ENCODE measurements around the gene DNAJC2. TPM values are rescaled to one million over a fixed set of nuclear protein-coding genes. Genes with fewer than 3 reads are reported as not detected.
A peak's percentile ranks its signal among the peaks of the same experiment; 100 is the strongest.
"Not testable (repeated sequence)": the region's sequence is repeated elsewhere in the genome, so short reads cannot be mapped to it uniquely, and the experiment has no call there.

The DNAJC2 gene
- total RNA-seq, 1 donor from 2014 or later, result 27.9 TPM

DNA sequence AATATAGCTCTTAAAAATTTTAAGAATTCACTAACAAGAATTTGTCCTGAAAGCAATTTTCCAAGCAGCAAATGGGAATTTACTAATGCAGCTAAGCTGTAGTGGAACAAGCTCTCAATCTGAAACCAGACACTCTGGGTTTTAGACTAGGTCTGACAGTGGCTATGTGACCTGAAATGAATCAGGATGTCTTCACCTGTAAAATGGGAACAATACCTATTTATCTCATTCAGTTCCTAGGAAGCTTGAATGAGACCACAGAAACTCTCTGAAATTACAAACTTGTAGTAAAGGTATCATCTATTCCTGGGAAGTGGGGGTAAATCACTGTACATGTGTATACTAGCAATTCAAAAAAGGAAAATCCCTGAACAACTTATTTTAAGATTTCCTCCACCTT is 1.2 kb downstream of the DNAJC2 start:
- no peak for DNase-seq (ENCODE audit: low spot score)

DNA sequence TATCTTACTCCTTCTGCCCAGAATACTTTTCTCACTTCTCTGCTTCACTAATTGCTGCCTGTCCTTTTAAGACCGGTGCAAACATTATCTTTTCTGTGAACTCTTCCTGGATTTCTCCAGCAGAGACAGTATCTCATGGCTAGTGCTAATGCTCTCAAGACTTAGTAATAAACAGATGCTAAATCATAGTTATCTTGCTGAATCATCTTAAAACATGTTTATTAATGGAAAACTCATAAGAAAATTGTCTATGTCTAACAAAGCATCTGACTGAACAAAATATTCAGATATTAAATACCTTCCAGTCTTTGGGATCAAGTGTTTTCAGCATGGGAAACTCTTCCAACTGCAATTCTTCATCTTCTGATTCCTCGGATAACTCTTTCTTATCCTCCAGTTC is 3.1 kb downstream of the DNAJC2 start:
- DNase-seq (ENCODE audit: low spot score), result no peak

DNA sequence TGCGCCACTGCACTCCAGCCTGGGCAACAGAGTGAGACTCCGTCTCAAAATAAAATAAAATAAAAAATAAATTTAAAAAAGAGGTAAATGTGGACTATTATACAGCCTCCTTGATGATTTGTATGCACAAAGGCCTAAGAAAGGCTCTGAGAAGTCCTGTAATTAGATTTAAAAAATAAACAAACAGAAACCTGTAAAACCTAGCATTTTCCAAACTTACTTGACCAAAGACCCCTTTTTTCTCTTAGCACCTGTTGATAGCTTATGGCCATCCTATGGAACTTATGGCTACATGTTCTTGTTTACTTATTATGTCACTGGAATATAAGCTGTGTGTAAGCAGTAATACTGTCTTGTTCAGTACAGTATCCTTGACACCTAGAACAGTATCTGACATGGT is 5.7 kb downstream of the DNAJC2 start:
- DNase-seq (ENCODE audit: low spot score), result no peak

DNA sequence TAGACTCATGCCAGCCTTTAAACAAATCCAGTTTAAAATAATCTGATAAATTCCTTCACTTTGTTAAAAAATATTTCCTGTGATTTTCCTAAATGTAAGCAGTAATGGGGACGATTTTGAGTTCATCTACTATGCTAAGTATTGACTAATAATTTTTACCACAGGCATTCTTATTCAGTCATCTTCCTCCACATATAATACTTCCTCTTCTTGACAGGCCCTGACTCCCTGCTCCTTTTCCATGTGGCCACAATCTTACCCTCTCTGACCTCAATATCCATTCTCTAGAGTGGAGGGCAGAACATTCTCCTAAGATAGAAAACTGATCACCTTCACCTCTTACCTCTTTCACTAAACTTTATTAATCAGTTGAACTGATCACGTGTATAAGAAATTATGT is 7.8 kb downstream of the DNAJC2 start:
- DNase-seq (ENCODE audit: low spot score), result no peak

DNA sequence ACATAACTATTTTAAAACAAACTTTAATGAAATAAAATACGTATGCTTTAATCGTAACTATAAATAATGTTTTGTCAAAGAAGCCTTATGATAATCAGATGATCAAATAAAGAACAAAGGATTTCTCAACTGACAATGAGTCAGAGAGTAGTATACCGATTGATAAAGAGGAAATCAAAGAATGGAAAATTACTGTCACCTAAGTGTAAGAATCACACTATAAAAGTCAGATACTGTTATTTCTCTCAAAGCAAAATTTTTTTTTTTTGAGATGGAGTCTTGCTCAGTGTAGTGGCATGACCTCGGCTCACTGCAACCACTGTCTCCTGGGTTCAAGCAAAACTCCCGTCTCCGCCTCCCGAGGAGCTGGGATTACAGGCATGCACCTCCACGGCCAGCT is 18.8 kb downstream of the DNAJC2 start:
- no peak for DNase-seq (ENCODE audit: low spot score)

DNA sequence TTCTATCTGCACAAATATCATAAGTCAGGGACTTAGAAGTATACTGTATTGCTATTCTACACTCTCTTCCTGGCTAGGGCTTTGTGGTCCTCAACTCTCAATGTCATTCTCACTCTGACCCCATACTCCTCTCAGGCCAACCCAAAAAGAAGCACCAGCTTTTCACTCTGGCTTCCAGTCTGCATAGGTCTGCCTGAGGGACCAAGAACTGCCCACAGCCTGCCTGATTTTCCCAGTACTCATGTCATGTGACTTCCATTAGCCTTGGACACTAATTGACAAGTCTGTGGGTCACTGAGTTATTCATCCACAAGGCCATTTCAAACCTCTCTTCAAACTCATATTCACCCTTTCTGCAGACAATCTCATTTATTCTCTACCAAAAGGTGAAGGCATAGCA is 27.6 kb downstream of the DNAJC2 start:
- DNase-seq (ENCODE audit: low spot score), result no peak

DNA sequence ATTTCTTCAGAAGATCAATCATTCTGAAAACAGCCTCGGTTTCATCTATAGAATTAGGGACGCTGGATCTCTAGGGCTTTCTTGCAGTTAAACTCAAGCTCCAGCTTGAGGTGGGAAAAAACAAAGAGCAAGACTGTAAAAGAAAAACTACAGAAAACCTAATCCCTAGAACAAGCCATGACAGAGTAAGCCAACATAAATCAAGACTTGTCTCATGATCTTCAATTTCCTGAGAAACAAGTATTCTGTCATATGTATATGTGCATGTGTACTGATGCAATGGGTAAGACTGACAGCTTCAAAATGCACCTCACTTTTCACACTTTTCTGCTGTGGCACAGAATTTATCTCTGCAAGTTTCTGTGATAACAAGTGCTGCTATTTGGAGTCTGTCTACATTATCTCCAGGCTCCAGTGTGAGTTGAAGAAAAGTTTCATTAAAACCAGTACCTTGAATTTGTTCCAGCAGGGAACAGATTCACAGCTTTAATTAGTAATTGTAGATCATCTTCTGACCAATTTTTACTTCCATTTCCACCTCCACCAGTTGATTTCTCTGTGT is 28.1 kb downstream of the DNAJC2 start:
- no peak for DNase-seq (ENCODE audit: low spot score)

DNA sequence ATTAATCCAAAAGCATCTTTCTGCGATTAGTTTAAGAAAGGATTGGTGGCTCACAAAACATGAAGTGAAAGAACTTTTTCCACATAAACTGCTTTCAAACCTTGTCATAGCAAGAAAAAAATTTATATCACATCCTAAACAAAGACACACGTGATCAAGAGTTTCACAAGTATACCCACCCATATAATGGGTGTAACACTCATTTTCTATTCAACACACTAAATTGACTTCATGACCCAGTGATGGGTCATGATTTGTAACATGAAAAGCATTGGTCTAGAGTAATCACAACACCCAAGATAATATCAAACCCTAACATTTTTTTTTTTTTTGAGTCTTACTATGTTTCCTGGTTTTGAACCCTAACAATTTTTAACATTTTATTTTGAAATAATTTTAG is 29.7 kb downstream of the DNAJC2 start:
- no peak for DNase-seq (ENCODE audit: low spot score)

DNA sequence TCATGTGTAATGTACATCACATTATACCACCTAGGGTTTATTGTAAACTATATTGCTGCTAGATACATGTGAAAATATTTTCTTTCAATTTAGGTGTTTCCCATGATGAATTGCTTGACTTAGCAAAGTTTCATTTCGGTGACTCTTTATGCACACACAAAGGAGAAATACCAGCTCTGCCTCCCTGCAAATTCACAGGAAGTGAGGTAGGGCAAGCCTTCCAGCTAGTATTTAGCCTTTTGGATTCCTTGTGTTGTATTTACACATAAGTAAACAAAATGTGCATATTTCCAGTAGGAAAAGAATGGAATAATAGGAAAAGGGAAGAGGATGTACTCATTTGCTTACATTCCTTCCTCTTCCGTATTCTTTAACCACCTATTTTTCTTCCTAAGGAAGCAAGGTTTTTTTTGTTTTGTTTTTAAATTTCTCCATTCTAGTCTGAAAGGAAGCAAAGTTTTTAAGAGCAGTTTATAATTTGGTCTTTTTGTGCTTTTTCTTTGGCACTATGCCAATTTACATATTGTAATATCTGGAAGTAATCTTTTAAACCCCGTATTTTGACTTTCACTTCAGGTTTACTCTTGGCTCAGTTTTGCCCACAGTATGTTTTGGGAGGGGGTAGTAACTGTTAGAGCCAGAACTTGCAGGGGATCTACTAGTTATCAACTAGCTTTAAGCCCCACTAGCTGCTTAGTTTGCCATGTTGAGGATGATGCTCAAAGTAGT is 36.9 kb downstream of the DNAJC2 start:
- DNase-seq (ENCODE audit: low spot score), result no peak

DNA sequence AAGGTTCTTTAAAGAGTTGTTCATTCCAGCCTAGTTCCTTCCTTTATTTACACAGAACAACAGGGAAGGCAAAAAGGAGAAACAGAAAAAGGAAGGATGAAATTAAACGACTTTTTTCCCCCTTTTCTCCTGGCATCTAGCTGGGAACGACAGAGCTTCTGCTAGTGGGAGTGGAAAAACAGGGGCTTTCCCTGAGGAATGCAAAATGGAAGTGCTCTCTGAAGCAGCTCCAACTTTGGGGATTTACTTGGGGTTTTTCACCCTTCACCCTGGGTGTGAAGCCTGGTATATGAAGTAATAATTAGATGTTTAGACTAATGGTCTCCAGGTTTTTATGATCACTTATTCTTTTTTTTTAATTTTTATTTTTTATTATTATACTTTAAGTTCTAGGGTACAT is 43.1 kb downstream of the DNAJC2 start:
- no peak for DNase-seq (ENCODE audit: low spot score)

DNA sequence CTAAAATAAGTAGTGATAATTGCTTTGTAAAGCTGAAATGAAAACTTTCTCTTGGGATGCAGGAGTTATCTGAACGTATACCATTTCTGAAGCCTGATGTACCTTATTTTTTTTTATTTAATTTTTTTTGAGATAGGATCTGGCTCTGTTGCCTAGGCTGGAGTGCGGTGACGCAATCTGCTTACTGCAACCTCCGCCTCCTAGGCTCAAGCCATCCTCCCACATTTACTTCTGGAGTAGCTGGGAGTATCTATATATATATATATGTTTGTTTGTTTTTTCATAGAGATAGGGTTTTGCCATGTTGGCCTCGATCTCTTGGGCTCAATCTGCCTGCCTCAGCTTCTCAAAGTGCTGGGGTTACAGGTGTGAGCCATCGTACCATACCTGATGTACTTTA is 44.9 kb downstream of the DNAJC2 start:
- DNase-seq (ENCODE audit: low spot score), result no peak

DNA sequence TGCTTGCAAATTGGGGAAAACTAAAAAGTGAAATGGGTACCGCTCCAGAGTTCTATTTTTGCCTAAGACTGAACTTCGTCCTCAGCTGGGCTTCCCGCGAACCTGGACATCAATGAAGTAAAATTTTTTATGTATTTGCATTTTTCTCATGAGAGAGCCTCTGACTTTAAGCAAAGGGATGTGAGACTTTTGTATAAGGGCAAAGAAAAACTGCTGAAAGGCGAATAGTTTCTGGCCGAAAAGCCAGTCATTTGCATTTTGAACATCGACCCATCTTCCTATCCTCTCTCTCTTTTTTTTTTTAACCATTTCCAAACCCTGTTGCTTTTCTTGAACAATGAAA is 46.8 kb downstream of the DNAJC2 start:
- DNase-seq (ENCODE audit: low spot score), result no peak

DNA sequence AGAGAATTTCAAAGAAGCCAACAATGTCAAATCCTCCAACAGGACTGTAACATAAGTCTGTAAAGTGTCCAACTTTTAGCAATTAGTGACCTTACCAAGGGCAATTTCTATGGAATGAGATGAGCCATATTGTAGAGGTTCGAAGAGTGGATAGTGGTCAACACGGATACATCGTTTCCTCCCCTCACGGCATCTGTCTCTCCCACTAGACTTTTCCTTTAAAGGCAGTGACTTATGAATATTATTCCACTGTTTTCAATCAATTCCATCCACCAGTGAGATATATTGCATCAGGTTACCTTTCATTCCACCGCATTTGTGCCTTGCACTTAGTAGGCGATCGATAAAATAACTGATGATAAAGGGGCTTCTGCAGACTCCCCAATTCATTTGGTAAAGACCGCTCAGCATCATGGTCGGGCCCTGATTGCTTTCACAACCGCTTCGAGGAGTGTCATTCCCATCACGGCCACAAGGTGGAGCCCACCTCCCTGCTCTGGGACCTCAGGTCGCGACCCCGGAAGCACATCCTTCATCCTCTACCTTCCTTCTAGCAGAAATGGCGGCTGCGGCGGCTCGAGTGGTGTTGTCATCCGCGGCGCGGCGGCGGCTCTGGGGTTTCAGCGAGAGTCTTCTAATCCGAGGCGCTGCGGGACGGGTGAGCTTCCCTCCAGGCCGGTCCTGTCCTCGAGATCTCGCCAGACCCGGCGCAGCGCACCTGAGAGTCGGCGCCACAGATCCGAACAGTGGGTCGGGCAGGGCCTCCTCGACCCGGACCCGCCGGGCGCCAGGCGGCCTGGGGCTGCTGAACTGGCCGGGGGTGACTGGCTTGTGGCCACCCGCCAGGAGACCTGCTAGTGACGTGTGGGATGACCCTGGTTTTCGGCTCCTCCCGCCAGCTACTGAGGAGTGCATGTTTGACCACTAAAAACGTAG is 47.4 kb downstream of the DNAJC2 start, which contains the start of gene PMPCB:
TSS of gene PMPCB (plus strand) at position 535 of the 936 bp plus-strand sequence. CDS start at position 560, 25 bp downstream.
- peak; percentile 98 for DNase-seq (ENCODE audit: low spot score)

DNA sequence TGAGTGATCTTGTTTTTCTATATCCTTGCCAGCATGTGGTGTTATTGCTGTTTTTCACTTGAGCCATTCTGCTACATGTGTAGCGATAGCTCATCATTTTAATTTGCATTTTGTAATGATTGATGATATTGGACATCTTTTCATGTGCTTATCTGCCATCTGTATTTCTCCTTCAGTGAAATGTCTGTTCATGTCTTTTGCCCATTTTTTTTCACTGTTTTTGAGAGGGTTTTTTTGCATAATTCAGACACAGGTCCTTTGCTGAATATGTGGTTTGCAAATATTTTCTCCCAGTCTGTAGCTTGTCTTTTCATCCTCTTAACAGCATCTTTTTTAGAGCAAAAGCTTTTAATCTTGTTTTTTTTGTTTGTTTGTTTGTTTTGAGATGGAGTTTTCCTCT is 51.0 kb downstream of the DNAJC2 start:
- no peak for DNase-seq (ENCODE audit: low spot score)

DNA sequence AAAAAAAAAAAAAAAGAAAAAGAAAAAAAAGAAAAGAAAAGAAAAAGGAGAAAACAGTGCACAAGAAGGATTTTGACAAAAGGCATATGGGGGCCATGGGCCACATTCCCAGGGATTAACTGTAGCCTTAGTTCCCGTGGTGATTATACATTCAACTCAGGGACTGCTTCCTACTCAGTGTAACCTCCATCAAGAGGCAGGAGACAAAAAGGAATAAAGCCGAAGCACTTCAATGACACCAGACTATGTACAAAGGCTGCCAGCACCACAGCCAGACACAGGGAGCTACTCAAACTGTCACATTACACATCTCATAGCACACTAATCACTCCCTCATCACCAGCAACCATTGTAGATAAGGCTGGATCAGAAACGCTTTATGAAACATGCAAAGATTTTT is 52.4 kb downstream of the DNAJC2 start:
- DNase-seq (ENCODE audit: low spot score), result no peak

DNA sequence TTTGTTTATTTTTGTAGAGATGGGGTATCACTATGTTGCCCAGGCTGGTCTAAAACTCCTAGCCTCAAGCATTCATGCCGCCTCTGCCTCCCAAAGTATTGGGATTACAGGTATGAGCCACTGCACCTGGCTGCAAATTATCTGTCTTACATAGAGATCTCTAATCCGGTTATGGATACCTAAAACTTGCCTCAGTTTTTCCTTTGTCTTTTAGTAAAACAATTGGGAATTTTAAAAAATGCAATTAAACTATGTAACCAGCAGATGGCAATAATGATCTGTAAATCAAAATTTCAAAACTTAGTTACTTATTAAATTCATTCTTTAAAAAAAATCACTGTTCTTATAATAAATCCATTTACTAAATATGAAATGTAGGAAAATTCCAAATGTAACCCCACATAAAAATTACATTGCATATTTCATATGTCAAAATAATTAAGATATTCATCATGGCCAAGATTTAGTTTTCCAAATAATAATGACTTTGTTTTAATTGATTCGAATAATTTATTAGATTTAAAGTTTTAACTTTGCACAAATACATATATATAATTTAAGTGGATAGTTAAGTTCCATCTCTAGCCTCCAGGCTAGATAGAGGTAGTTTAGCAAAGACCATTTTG is 61.7 kb downstream of the DNAJC2 start:
- not testable (repeated sequence) for DNase-seq (ENCODE audit: low spot score)

DNA sequence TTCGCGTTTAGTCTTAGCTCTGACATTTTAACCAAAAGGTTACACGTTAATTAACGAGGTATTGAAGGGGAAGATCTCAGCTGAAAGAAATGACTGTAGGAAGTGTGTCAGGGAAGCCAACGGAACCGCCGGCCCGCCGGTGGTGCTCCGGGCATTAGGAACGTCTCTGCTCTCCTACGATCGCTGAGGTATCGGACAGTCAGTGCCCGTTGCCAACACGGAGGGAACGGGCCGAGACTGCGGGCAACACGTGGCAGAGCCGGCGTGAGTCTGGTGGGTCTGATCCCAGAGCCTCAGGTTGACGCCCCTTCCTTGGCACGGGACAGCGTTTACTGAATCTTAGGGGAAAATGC is 63.8 kb downstream of the DNAJC2 start:
- DNase-seq (ENCODE audit: low spot score), result not testable (repeated sequence)

DNA sequence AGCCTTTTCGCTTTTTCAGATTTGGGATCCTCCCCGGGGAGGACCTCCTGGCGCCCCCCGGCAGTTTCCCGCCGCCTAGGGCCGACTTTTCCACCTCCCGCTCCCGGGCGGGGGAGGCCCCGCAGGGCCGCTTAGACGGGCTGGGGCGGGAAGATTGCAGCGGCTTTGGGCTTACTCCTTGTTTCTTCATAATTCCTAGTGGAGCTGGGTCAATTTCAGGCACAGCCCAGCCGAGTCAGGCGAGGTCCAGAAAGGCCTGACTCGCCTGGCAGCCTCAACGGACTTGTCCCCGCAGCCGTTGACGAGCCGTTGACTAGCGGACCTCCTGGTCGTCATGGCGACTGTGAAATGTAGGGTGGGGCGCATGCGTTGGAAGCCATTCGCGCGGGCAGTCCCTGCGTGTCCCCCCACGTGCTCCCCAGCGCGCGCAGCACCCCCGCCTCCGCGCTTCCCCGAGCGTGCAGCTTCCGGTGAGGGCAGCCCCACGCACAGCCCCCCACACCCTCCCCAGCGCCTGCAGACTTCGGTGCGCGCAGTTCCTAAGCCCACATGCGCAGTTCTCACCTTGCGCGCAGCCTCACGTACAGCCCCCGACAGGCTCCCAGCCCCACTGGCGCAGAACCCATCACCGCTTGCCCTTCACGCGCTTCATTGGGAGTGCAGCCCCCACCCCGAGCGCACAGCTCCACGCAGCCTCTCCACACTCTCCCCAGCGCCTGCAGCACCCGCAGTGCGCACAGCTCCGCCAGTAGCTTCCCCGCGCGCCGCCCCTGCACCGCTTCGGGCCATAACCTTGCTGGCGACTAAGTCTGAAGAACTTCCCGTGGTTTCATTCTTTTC is 64.4 kb downstream of the DNAJC2 start:
- not testable (repeated sequence) for DNase-seq (ENCODE audit: low spot score)

DNA sequence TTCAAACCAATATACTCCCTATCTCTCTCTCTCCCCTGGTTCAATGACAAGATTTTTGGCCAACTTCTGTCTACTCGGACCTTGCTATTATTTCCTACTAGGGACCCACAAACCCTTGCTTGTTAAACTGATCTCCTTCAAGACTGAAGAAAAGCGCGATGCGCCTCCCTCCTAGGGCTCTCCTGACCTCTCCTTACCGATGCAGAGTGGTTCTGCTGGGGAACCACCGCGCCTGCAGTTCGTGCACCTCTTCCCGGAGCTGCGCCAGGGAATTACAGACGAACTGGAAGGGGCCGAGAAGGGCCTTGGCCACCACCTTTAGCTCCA is 65.0 kb downstream of the DNAJC2 start:
- not testable (repeated sequence) for DNase-seq (ENCODE audit: low spot score)

DNA sequence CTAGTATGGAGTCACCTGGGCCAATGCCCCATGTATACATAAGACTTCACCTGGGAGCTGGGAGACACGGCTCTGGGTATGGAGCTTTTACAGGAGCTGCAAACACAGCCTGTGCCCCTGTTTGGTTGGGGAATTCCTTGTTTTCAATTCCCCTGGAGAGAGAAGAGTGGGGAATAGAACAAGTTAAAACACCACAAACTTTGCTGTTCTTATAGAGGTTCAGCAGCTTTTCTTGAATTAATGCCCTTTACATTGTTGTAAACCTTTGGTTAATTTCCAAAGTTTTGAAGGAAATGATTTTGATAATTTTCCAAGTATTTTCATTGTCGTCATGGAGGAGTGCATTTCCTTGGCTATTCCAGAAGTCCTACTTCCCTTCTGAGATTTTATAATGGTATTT is 66.4 kb downstream of the DNAJC2 start:
- not testable (repeated sequence) for DNase-seq (ENCODE audit: low spot score)

DNA sequence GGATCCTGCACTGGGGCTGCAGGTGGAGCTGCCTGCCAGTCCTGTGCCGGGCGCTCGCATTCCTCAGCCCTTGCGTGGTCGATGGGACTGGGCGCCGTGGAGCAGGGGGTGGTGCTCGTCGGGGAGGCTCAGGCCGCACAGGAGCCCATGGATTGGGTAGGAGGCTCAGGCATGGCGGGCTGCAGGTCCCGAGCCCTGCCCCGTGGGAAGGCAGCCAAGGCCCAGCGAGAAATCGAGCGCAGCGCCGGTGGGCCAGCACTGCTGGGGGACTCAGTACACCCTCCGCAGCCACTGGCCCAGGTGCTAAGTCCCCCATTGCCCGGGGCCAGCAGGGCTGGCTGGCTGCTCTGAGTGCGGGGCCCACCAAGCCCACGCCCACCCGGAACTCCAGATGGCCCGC is 69.7 kb downstream of the DNAJC2 start:
- DNase-seq (ENCODE audit: low spot score), result not testable (repeated sequence)
